ENCODE results near the gene CNOT4. TPM values are rescaled to one million over a fixed set of nuclear protein-coding genes. Genes with fewer than 3 reads are reported as not detected.
A peak's percentile ranks its signal among the peaks of the same experiment; 100 is the strongest.
"Not testable (repeated sequence)": the region's sequence is repeated elsewhere in the genome, so short reads cannot be mapped to it uniquely, and the experiment has no call there.

Gene CNOT4
- total RNA-seq, 6 experiments from 2014 or later: 23.2 to 27.3 (median 25.1) TPM

GRCh38 chr7:135486261-135486920, 23.5 kb downstream of the CNOT4 start:
- Mint-ChIP-seq H3K4me1 (ENCODE audit: low read depth) (peaks cover 27% of the 10 kb centered on the region), H3K9me3 (no peaks in the 10 kb centered on the region), H3K27ac (peak overlapping the region; percentile 82), H3K4me3 (peak overlapping the region; percentile 53), H3K27me3 (ENCODE audit: insufficient read depth) (no peaks in the 10 kb centered on the region), H3K36me3 (ENCODE audit: low read depth) (no peaks in the 10 kb centered on the region)
- TF ChIP-seq CTCF (IDR thresholded peaks at IDR 0.05): no peak
- peak; percentile 81 for DNase-seq

GRCh38 chr7:135481598-135481979, 28.3 kb downstream of the CNOT4 start:
- no peak for TF ChIP-seq CTCF (IDR thresholded peaks at IDR 0.05)
- Mint-ChIP-seq H3K36me3 (ENCODE audit: low read depth) (no peaks in the 10 kb centered on the region; the same call in 1 of the 2 replicates), H3K4me3 (no peak overlapping the region), H3K4me1 (ENCODE audit: low read depth) (peaks cover 32% of the 10 kb centered on the region), H3K9me3 (no peaks in the 10 kb centered on the region), H3K27me3 (ENCODE audit: insufficient read depth) (no peaks in the 10 kb centered on the region), H3K27ac (no peak overlapping the region)
- DNase-seq: no peak

GRCh38 chr7:135480966-135481597, 28.8 kb downstream of the CNOT4 start:
- no peak for DNase-seq
- Mint-ChIP-seq H3K9me3 (no peaks in the 10 kb centered on the region), H3K36me3 (ENCODE audit: low read depth) (no peaks in the 10 kb centered on the region; the same call in 1 of the 2 replicates), H3K4me3 (no peak overlapping the region), H3K27me3 (ENCODE audit: insufficient read depth) (no peaks in the 10 kb centered on the region), H3K27ac (no peak overlapping the region), H3K4me1 (ENCODE audit: low read depth) (peaks cover 26% of the 10 kb centered on the region)
- no peak for TF ChIP-seq CTCF (IDR thresholded peaks at IDR 0.05)

- Mint-ChIP-seq H3K9me3 (no peaks in the 10 kb centered on the region), H3K27ac (no peak overlapping the region), H3K4me1 (ENCODE audit: low read depth) (peaks cover 5% of the 10 kb centered on the region), H3K27me3 (ENCODE audit: insufficient read depth) (no peaks in the 10 kb centered on the region), H3K36me3 (ENCODE audit: low read depth) (no peaks in the 10 kb centered on the region; the same call in 1 of the 2 replicates), H3K4me3 (no peak overlapping the region)
- no peak for TF ChIP-seq CTCF (IDR thresholded peaks at IDR 0.05)
- DNase-seq: no peak
These were observed 34.4 kb downstream of the CNOT4 start for GRCh38 chr7:135475521-135475920.

GRCh38 chr7:135469705-135470104, 40.2 kb downstream of the CNOT4 start:
- not testable (repeated sequence) for DNase-seq, H3K9me3 Mint-ChIP-seq

GRCh38 chr7:135467207-135467711, 42.6 kb downstream of the CNOT4 start:
- Mint-ChIP-seq H3K4me1 (ENCODE audit: low read depth) (no peaks in the 10 kb centered on the region), H3K27me3 (ENCODE audit: insufficient read depth) (no peaks in the 10 kb centered on the region), H3K27ac (no peak overlapping the region), H3K36me3 (ENCODE audit: low read depth) (no peaks in the 10 kb centered on the region), H3K4me3 (no peak overlapping the region), H3K9me3 (no peaks in the 10 kb centered on the region)
- DNase-seq: no peak
- no peak for TF ChIP-seq CTCF (IDR thresholded peaks at IDR 0.05)

More at GRCh38 chr7:135469705-135470104, 40.2 kb downstream of the CNOT4 start:
- H3K4me1 Mint-ChIP-seq (ENCODE audit: low read depth); H3K27ac Mint-ChIP-seq; H3K4me3 Mint-ChIP-seq; H3K36me3 Mint-ChIP-seq (ENCODE audit: low read depth); H3K27me3 Mint-ChIP-seq (ENCODE audit: insufficient read depth): not testable (repeated sequence)

Data from HFFc6 (cell line).